Fibroblast of lung (primary cell): ENCODE data around the gene CLECL1.

ENCODE experiments used
- CTCF ChIP-seq, 2 donors: IDR thresholded peaks in 1 of 2; conservative IDR thresholded peaks in 1 of 2; 1 replicate in 1 of 2; 2 replicates in 1 of 2; pipeline ENCODE4 v1.5.1; 2011 to 2012; ENCODE audit warnings: low read length in 2 of 2, control low read depth in 1 of 2, inconsistent platforms in 1 of 2, low read depth in 1 of 2, mild to moderate bottlenecking in 1 of 2
- EZH2 ChIP-seq: IDR thresholded peaks from 2 replicates; pipeline ENCODE4 v1.5.1; 2012; ENCODE audit warnings: low read length, control low read depth, mild to moderate bottlenecking; ENCODE audit errors: missing control alignments

GRCh38 chr12:9745199-9745598 lies 12.3 kb upstream of the CLECL1 start:
- TF ChIP-seq EZH2 = no peak
- TF ChIP-seq CTCF (conservative IDR thresholded peaks at IDR 0.05 in 1 of 2, IDR thresholded peaks at IDR 0.05 in 1 of 2; ENCODE audit: low read depth in 1 of 2, low read length in 2 of 2) = no peak
